Activated CD8-positive, alpha-beta T cell treated with anti-CD3 and anti-CD28 coated beads, Interleukin-2, amount 10 ng/mL, durations not matched to agents 7 days and 5 days (primary cell): ENCODE results near the gene ACSL3. TPM values are rescaled to one million over a fixed set of nuclear protein-coding genes. Genes with fewer than 3 reads are reported as not detected.
"Not testable (repeated sequence)": the region's sequence is repeated elsewhere in the genome, so short reads cannot be mapped to it uniquely, and the experiment has no call there.

ENCODE experiments used
- ATAC-seq: fragments of 150-1000 bp; cut with Tn5 transposase; one replicate; pipeline ENCODE4 v1.10.0; 2021; ENCODE audit warnings: moderate library complexity
- CTCF ChIA-PET: fragments of 350-600 bp; sonication (Branson Sonifier 250); formaldehyde crosslinking; loops from one replicate; lab custom pipeline; 2021; ENCODE audit warnings: antibody characterized with exemption; lab: Charles Lee
- POLR2A ChIA-PET: fragments of 350-600 bp; sonication (Branson Sonifier 250); formaldehyde crosslinking; loops from one replicate; lab custom pipeline; 2021; ENCODE audit warnings: antibody characterized with exemption; lab: Charles Lee
- DNase-seq: peaks from one replicate; pipeline ENCODE4 v3.0.0-alpha.2; 2020
- H3K27ac Mint-ChIP-seq: one replicate; pipeline ENCODE4 v1.8.0; 2021; ENCODE audit warnings: mild to moderate bottlenecking, mixed read lengths
- H3K27me3 Mint-ChIP-seq: one replicate; pipeline ENCODE4 v1.8.0; 2021; ENCODE audit warnings: low read depth, mixed read lengths
- H3K36me3 Mint-ChIP-seq: one replicate; pipeline ENCODE4 v1.8.0; 2021; ENCODE audit warnings: low read depth, mixed read lengths
- H3K4me1 Mint-ChIP-seq: one replicate; pipeline ENCODE4 v1.8.0; 2021; ENCODE audit warnings: low read depth, mixed read lengths
- H3K4me3 Mint-ChIP-seq: one replicate; pipeline ENCODE4 v1.8.0; 2021; ENCODE audit warnings: mild to moderate bottlenecking, mixed read lengths
- H3K9me3 Mint-ChIP-seq: one replicate; pipeline ENCODE4 v1.8.0; 2022; ENCODE audit warnings: mixed read lengths; ENCODE audit not compliant: insufficient read depth
- total RNA-seq, 2 experiments: library from RNA; stranded (reverse); gene quantifications; one replicate each; pipeline ENCODE4 v1.2.3, GENCODE V29; 2021

Gene ACSL3
- total RNA-seq, 2 experiments from 2014 or later: 46.5 to 54.6 TPM

- Mint-ChIP-seq H3K36me3 (no peaks in the 10 kb centered on the region), H3K27ac (no peak overlapping the region), H3K4me3 (peak overlapping the region; percentile 73), H3K9me3 (no peaks in the 10 kb centered on the region), H3K4me1 (peaks cover 6% of the 10 kb centered on the region), H3K27me3 (peaks cover 16% of the 10 kb centered on the region)
- ChIA-PET CTCF (interaction anchor here (0.9 to 2.2 kb wide), 3 partner anchors 16 to 170 kb away, joined by 3 to 10 read pairs (median 4); no protein-coding TSS in a partner anchor), POLR2A (no interaction called here)
- ATAC-seq (no peak), DNase-seq (no peak)
These were observed 837 bp upstream of the ACSL3 start for GRCh38 chr2:222859786-222860612.

- CTCF ChIA-PET: interaction anchor here (0.8 to 3.1 kb wide), 9 partner anchors 14 to 173 kb away, joined by 3 to 28 read pairs (median 4); no protein-coding TSS in a partner anchor
- peak overlapping the region; percentile 90 for H3K27ac Mint-ChIP-seq
- H3K4me1 Mint-ChIP-seq: peaks cover 6% of the 10 kb centered on the region
- no peaks in the 10 kb centered on the region for H3K36me3 Mint-ChIP-seq
- H3K4me3 Mint-ChIP-seq: no peak overlapping the region
- POLR2A ChIA-PET: interaction anchor here (0.5 to 1.2 kb wide), 3 partner anchors 71 to 132 kb away, joined by 3 read pairs; no protein-coding TSS in a partner anchor
- no peaks in the 10 kb centered on the region for H3K9me3 Mint-ChIP-seq
- peaks cover 16% of the 10 kb centered on the region for H3K27me3 Mint-ChIP-seq
- ATAC-seq: peak; percentile 50
- DNase-seq: peak; percentile 54
These were observed 722 bp downstream of the ACSL3 start for GRCh38 chr2:222861411-222862105.

GRCh38 chr2:222862106-222862908 lies 1.5 kb downstream of the ACSL3 start:
- Mint-ChIP-seq H3K36me3 (no peaks in the 10 kb centered on the region), H3K9me3 (no peaks in the 10 kb centered on the region), H3K27me3 (peaks cover 9% of the 10 kb centered on the region), H3K4me3 (no peak overlapping the region), H3K27ac (peak overlapping the region; percentile 90), H3K4me1 (peaks cover 6% of the 10 kb centered on the region)
- no peak for DNase-seq
- no peak for ATAC-seq
- ChIA-PET CTCF (interaction anchor here (0.8 to 3.1 kb wide), 10 partner anchors 14 to 174 kb away, joined by 3 to 28 read pairs (median 4); no protein-coding TSS in a partner anchor), POLR2A (interaction anchor here (1.2 kb wide), 1 partner anchor 72 kb away, joined by 3 read pairs; no protein-coding TSS in a partner anchor)

GRCh38 chr2:222862909-222863544 lies 2.2 kb downstream of the ACSL3 start:
- CTCF ChIA-PET: interaction anchor here (0.9 to 3.1 kb wide), 6 partner anchors 13 to 155 kb away, joined by 3 to 28 read pairs (median 4); no protein-coding TSS in a partner anchor
- no peak for DNase-seq
- no peaks in the 10 kb centered on the region for H3K36me3 Mint-ChIP-seq
- H3K27me3 Mint-ChIP-seq: peaks cover 4% of the 10 kb centered on the region
- ATAC-seq: no peak
- no peak overlapping the region for H3K27ac Mint-ChIP-seq
- H3K4me3 Mint-ChIP-seq: no peak overlapping the region
- POLR2A ChIA-PET: interaction anchor here (0.6 kb wide), 1 partner anchor 45 kb away, joined by 3 read pairs; no protein-coding TSS in a partner anchor
- peaks cover 6% of the 10 kb centered on the region for H3K4me1 Mint-ChIP-seq
- no peaks in the 10 kb centered on the region for H3K9me3 Mint-ChIP-seq

GRCh38 chr2:222864296-222864695 lies 3.5 kb downstream of the ACSL3 start:
- Mint-ChIP-seq H3K9me3 (no peaks in the 10 kb centered on the region), H3K4me1 (peaks cover 6% of the 10 kb centered on the region), H3K27ac (no peak overlapping the region), H3K36me3 (no peaks in the 10 kb centered on the region), H3K4me3 (no peak overlapping the region), H3K27me3 (no peaks in the 10 kb centered on the region)
- DNase-seq: no peak
- no peak for ATAC-seq
- POLR2A ChIA-PET: no interaction called here
- CTCF ChIA-PET: interaction anchor here (1.3 to 3.1 kb wide), 4 partner anchors 12 to 156 kb away, joined by 3 to 28 read pairs (median 6); no protein-coding TSS in a partner anchor

GRCh38 chr2:222865301-222865700 lies 4.5 kb downstream of the ACSL3 start:
- Mint-ChIP-seq H3K4me1 (no peaks in the 10 kb centered on the region), H3K36me3 (no peaks in the 10 kb centered on the region), H3K4me3 (no peak overlapping the region), H3K27ac (no peak overlapping the region), H3K27me3 (no peaks in the 10 kb centered on the region), H3K9me3 (no peaks in the 10 kb centered on the region)
- ChIA-PET CTCF (interaction anchor here (1.6 to 1.9 kb wide), 2 partner anchors 37 to 68 kb away, joined by 4 to 5 read pairs; no protein-coding TSS in a partner anchor), POLR2A (interaction anchor here (0.6 kb wide), 1 partner anchor 436 kb away, joined by 3 read pairs; no protein-coding TSS in a partner anchor)
- ATAC-seq: no peak
- no peak for DNase-seq

- POLR2A ChIA-PET: no interaction called here
- H3K27ac Mint-ChIP-seq: no peak overlapping the region
- H3K36me3 Mint-ChIP-seq: no peaks in the 10 kb centered on the region
- CTCF ChIA-PET: interaction anchor here (1.6 kb wide), 1 partner anchor 36 kb away, joined by 5 read pairs; no protein-coding TSS in a partner anchor
- no peaks in the 10 kb centered on the region for H3K9me3 Mint-ChIP-seq
- H3K27me3 Mint-ChIP-seq: no peaks in the 10 kb centered on the region
- no peaks in the 10 kb centered on the region for H3K4me1 Mint-ChIP-seq
- H3K4me3 Mint-ChIP-seq: no peak overlapping the region
- ATAC-seq (no peak), DNase-seq (no peak)
These were observed 5.6 kb downstream of the ACSL3 start for GRCh38 chr2:222866358-222866960.

- H3K27ac Mint-ChIP-seq, ATAC-seq, H3K9me3 Mint-ChIP-seq, H3K4me3 Mint-ChIP-seq, H3K4me1 Mint-ChIP-seq, POLR2A ChIA-PET, H3K36me3 Mint-ChIP-seq, DNase-seq, H3K27me3 Mint-ChIP-seq: not testable (repeated sequence)
- CTCF ChIA-PET: interaction anchor here (1.5 kb wide), 1 partner anchor 161 kb away, joined by 5 read pairs; no protein-coding TSS in a partner anchor
These were observed 7.9 kb downstream of the ACSL3 start for GRCh38 chr2:222868560-222869251.

GRCh38 chr2:222869252-222869560 lies 8.4 kb downstream of the ACSL3 start:
- DNase-seq (no peak), ATAC-seq (no peak)
- no peaks in the 10 kb centered on the region for H3K36me3 Mint-ChIP-seq
- H3K9me3 Mint-ChIP-seq: no peaks in the 10 kb centered on the region
- H3K4me3 Mint-ChIP-seq: no peak overlapping the region
- CTCF ChIA-PET: interaction anchor here (1.5 kb wide), 1 partner anchor 162 kb away, joined by 5 read pairs; no protein-coding TSS in a partner anchor
- no peaks in the 10 kb centered on the region for H3K27me3 Mint-ChIP-seq
- H3K27ac Mint-ChIP-seq: no peak overlapping the region
- POLR2A ChIA-PET: no interaction called here
- H3K4me1 Mint-ChIP-seq: no peaks in the 10 kb centered on the region

- ChIA-PET CTCF (no interaction called here), POLR2A (interaction anchor here (0.6 to 0.7 kb wide), 2 partner anchors 81 to 165 kb away, joined by 3 read pairs; no protein-coding TSS in a partner anchor)
- H3K4me1 Mint-ChIP-seq: no peaks in the 10 kb centered on the region
- H3K27me3 Mint-ChIP-seq: no peaks in the 10 kb centered on the region
- H3K9me3 Mint-ChIP-seq: no peaks in the 10 kb centered on the region
- H3K36me3 Mint-ChIP-seq: no peaks in the 10 kb centered on the region
- ATAC-seq: no peak
- H3K4me3 Mint-ChIP-seq: no peak overlapping the region
- DNase-seq: no peak
- H3K27ac Mint-ChIP-seq: no peak overlapping the region
These were observed 10.5 kb downstream of the ACSL3 start for GRCh38 chr2:222871291-222871690.
